Epidermal melanocyte (primary cell): ENCODE measurements around the gene MZT2A.
"Not testable (repeated sequence)": the region's sequence is repeated elsewhere in the genome, so short reads cannot be mapped to it uniquely, and the experiment has no call there.

ENCODE experiments used
- DNase-seq: peaks from one replicate; pipeline ENCODE4 v3.0.0; 2011; ENCODE audit warnings: low spot score; ENCODE audit not compliant: insufficient read length

MZT2A gene, protein sequence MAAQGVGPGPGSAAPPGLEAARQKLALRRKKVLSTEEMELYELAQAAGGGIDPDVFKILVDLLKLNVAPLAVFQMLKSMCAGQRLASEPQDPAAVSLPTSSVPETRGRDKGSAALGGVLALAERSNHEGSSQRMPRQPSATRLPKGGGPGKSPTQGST

GRCh38 chr2:131492015-131492417 is at the start of gene MZT2A:
Gene MZT2A, minus strand, starts transcription at chr2:131492397. Its CDS starts 21 bp downstream, at chr2:131492376.
- not testable (repeated sequence) for DNase-seq

GRCh38 chr2:131538856-131539255 is 46.7 kb upstream of the MZT2A start:
- DNase-seq, result not testable (repeated sequence)

GRCh38 chr2:131536841-131537240 is 44.6 kb upstream of the MZT2A start:
- DNase-seq, result not testable (repeated sequence)

- not testable (repeated sequence) for DNase-seq
Measured at GRCh38 chr2:131535951-131536826, 44.0 kb upstream of the MZT2A start.

DNA sequence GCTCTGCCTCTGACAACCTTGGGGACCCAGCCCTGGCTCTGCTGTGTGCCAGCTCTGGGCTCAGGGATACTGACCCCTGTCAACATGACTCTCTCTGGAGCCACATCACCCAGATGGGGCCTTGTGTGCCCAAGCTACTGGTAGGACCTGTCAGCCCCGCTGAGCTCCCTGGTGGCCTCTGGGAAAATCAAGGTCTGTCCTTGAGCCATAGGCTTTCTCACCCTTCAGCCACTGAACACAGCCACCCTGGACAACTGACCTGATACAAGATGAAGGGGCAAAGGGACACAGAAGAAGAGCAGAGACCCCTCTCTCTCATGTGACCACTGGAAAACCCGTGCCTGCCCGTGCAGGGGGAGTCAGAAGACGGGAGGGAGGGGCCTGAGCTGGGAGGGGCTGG is 43.3 kb upstream of the MZT2A start:
- no peak for DNase-seq

- DNase-seq, result not testable (repeated sequence)
Measured at GRCh38 chr2:131534965-131535364, 42.8 kb upstream of the MZT2A start.

GRCh38 chr2:131534317-131534672 is 42.1 kb upstream of the MZT2A start:
- DNase-seq, result not testable (repeated sequence)

GRCh38 chr2:131533609-131534316 is 41.6 kb upstream of the MZT2A start:
- not testable (repeated sequence) for DNase-seq

- DNase-seq, result not testable (repeated sequence)
Measured at GRCh38 chr2:131532723-131533608, 40.8 kb upstream of the MZT2A start.

- DNase-seq, result not testable (repeated sequence)
Measured at GRCh38 chr2:131531547-131532185, 39.5 kb upstream of the MZT2A start.

GRCh38 chr2:131530626-131531344 is 38.6 kb upstream of the MZT2A start:
- DNase-seq, result not testable (repeated sequence)

DNA sequence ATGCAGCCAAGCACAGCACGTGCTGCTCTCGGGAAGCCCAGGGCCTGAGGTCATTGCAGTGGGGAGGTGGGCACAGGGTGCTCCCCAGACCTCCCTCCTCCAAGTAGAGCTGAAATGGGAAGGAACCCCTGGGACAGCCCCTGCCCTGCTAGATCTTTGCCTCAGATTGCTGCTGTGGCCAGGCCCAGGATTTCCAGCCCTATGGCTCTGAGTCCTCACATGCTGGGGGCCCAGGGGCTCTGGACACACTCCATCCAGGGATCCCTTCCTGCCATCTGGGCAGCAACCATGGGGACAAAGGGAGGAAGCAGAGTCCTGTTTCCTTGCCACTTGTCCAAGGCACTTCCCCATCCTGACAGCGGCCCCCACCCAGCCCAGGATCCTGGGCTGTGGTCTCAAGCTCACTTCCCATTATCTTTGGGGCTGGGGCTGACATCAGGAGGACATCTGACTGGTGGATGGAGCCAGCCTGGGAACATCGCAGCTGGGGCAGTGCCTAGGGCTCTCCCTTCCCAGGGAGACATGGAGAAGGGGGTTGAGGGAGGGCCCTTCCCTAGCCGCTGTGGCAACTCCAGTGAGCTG is 37.8 kb upstream of the MZT2A start:
- DNase-seq, result not testable (repeated sequence)

DNA sequence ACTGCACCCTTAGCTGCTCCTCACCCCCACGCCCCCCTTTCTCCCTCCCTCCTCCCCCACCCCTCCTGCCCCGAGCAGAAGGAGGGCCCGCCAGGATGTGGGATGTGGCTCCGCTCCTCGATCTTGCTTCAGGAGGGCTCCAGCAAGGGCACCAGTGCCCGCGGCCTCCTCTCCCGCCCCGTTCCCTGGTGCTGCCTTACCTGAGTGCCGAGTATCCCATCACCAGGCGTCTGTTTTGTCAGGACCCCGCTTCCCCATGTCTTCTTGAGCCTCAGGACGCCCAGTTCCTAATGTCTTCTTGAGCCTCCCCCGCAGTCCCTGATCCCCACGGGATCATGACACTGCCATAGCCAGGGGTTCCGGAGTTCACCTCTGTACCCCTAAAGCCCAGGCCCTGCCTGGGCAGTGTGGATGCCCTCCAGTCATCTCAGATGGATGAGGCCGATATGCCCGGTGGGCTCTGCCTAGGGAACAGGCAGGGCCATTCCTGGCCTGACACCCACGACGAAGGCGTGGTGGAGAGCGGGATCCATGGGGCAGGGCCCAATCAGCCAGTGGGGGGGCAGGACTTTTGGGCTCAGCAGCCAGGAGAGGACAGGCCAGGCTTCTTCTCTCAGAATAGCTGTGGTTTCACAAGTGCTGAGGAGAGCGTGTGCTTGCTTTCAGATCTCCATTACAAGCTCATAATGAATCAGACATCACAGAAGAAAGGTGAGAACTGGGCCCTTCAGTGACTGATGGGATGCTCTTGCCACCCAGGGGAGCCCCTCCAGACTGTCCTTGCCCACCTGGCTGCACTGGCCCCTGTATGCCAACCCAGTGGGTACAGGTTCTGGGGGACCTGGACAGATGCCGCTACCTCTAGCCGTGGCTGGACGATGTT is 37.0 kb upstream of the MZT2A start:
- not testable (repeated sequence) for DNase-seq

DNA sequence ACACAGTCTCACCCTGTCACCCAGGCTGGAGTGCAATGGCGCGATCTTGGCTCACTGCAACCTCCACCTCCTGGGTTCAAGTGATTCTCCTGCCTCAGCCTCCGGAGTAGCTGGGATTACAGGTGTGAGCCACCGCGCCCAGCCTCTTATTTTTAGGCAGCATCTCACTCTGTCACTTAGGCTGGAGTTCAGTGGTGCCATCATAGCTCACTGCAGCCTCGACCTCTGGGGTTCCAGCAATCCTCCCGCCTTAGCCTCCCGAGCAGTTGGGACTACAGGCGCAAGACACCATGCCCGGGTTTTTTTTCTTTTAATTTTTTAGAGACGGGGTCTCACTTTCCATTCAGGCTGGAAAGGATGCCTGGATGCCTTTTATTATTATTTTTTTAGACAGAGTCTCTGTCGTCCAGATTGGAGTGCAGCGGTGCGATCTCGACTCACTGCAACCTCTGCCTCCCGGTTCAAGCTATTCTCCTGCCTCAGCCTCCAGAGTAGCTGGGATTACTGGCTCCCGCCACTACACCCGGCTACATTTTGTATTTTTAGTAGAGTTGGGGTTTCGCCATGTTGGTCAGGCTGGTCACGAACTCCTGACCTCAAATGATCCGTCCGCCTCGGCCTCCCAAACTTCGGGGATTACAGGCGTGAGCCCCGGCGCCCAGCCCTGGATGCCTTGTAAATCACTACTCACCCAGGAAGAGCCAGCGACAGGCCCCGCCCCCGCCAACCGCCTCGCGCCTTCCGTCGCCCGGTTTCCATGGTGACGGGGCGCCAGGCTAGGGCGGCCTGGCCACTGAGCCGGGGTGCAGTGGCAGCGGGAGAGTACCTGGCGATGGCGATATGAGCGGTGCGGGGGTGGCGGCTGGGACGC is 35.2 kb upstream of the MZT2A start, which contains the start of gene CCDC74A:
Gene CCDC74A, plus strand, starts transcription at position 758 of the 871 bp plus-strand sequence. Its CDS starts 83 bp downstream, at position 841.
- DNase-seq, result not testable (repeated sequence)

DNA sequence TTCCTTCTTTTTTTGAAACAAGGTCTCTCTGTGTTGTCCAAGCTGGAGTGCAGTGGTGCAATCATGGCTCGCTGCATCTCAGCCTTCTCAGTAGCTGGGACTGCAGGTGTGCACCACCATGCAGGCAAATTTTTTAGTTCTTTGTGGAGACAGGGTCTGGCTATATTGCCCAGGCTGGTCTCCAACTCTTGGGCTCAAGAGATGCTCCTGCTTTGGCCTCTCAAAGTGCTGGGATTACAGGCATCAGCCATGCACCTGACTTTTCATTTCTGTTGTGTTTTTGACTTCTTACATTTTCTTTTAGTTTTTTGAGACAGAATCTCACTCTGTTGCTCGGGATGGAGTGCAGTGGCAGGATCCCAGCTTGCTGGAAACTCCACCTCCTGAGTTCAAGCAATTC is 33.1 kb upstream of the MZT2A start:
- DNase-seq, result not testable (repeated sequence)

GRCh38 chr2:131521961-131522781 is 30.0 kb upstream of the MZT2A start:
- DNase-seq, result no peak
